ENCODE measurements around the gene MS4A7. TPM values are rescaled to one million over a fixed set of nuclear protein-coding genes. Genes with fewer than 3 reads are reported as not detected.

Gene MS4A7
- total and polyA plus RNA-seq, 10 donors = 41.8 to 652 (median 252) TPM

DNA sequence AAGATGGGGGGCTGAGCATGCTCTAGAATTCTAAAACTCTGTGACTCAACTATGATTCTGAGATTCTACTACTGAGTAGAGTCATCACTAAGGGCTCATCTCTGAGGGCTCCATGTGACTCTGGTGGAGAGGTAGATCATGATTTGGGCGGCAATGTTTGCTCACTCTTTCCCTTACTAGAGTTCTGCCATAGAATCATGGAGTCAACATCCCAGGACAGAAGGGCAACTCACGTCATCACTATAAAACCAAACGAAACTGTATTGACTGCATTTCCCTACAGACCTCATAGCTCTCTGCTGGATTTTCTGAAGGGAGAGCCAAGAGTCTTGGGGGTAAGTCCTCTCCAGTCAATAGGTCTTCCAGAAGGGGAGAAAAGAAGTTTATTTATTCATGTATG, 18.1 kb downstream of the MS4A7 start, which contains the start of gene MS4A14:
Gene MS4A14, plus strand, starts transcription at position 78 of the 400 bp plus-strand sequence. Its CDS starts 120 bp downstream, at position 198.
- Histone ChIP-seq H3K4me1 (peaks cover 0 to 31% (median 3%) of the 10 kb centered on the region in 6 donors), H3K36me3 (peaks cover 0 to 8% (median 0%) of the 10 kb centered on the region in 6 donors), H3K27ac (peak within 1 kb of the TSS in 5 of 8 donors; percentile 29 to 79 (median 69)), H3K9me3 (peaks cover 0 to 1% (median 0%) of the 10 kb centered on the region in 8 donors), H3K27me3 (replicated peaks in 1 of 7) (no peaks in the 10 kb centered on the region), H3K4me3 (no peak within 1 kb of the TSS)
- WGBS, 5 donors = 52 to 79% (median 64%) methylated on average over 3 of the region's 3 CpGs
- DNase-seq = no peak
- TF ChIP-seq POLR2A (IDR thresholded peaks at IDR 0.05) = no peak
- peak in 1 of 3 donors; percentile 5 for TF ChIP-seq POLR2AphosphoS5 (IDR thresholded peaks at IDR 0.05)
- intact Hi-C loops (cut with DNase I; ENCODE audit: low total_unique reads) = no loop called here

DNA sequence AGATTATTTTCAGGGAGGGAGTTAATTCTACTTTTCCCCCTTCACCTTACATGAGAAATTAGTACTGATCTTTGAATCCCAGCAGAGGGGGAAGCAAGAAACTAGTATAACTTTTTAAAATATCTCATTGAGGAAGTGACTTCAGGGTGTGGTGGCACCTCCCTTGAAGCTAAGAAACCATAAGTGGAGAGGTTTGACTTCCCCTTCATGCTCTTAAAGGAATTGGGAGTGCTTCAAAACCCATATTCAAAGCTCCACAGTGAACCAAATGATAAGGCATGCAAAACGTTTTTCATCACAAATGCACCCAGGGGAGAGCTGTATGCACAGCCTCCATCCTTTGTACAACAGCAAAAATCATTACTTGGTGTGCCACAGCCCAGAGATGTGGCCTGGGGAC, 18.5 kb downstream of the MS4A7 start:
- Histone ChIP-seq H3K4me1 (peaks cover 0 to 31% (median 3%) of the 10 kb centered on the region in 6 donors), H3K27ac (peak overlapping the region in 5 of 8 donors; percentile 29 to 79 (median 69)), H3K4me3 (no peak overlapping the region), H3K36me3 (peaks cover 0 to 8% (median 0%) of the 10 kb centered on the region in 6 donors), H3K9me3 (peaks cover 0 to 5% (median under 1%) of the 10 kb centered on the region in 8 donors), H3K27me3 (replicated peaks in 1 of 7) (no peaks in the 10 kb centered on the region)
- TF ChIP-seq, protein P1, sequence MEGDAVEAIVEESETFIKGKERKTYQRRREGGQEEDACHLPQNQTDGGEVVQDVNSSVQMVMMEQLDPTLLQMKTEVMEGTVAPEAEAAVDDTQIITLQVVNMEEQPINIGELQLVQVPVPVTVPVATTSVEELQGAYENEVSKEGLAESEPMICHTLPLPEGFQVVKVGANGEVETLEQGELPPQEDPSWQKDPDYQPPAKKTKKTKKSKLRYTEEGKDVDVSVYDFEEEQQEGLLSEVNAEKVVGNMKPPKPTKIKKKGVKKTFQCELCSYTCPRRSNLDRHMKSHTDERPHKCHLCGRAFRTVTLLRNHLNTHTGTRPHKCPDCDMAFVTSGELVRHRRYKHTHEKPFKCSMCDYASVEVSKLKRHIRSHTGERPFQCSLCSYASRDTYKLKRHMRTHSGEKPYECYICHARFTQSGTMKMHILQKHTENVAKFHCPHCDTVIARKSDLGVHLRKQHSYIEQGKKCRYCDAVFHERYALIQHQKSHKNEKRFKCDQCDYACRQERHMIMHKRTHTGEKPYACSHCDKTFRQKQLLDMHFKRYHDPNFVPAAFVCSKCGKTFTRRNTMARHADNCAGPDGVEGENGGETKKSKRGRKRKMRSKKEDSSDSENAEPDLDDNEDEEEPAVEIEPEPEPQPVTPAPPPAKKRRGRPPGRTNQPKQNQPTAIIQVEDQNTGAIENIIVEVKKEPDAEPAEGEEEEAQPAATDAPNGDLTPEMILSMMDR (IDR thresholded peaks at IDR 0.05 in 8 of 11, conservative IDR thresholded peaks at IDR 0.05 in 3 of 11) = no peak
- TF ChIP-seq POLR2A (IDR thresholded peaks at IDR 0.05) = peak in 1 of 3 donors; percentile 11
- peak in 1 of 3 donors; percentile 33 for TF ChIP-seq POLR2AphosphoS5 (IDR thresholded peaks at IDR 0.05)
- DNase-seq = no peak
- 0 to 8% (median 0%) methylated on average over 1 of the region's 1 CpG for WGBS, 5 donors
- intact Hi-C loops (cut with DNase I; ENCODE audit: low total_unique reads) = no loop called here

DNA sequence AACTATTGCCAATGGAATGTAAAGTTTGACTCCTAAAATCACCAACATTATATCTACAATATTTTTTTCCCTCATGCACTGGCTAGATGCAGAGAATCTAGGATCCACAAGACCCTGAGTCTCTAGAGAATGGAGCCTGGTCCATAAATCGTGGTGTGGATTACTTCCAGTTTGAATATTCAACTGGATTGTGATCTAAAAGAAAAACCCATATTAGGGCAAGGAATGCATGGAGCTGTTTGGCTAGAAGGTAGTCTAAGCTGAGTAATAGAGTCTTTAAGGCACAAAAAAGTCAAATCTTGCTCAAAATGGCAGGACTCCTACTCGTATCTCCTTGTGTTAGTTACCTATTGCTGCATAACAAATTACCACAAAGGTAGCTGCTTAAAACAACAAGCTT, 41.7 kb downstream of the MS4A7 start:
- 19 to 38% (median 35%) methylated on average over 2 of the region's 2 CpGs for WGBS, 5 donors
- no peak for DNase-seq
- no peak for TF ChIP-seq POLR2A (IDR thresholded peaks at IDR 0.05)
- TF ChIP-seq, protein P1 (IDR thresholded peaks at IDR 0.05 in 8 of 11, conservative IDR thresholded peaks at IDR 0.05 in 3 of 11) = no peak
- TF ChIP-seq POLR2AphosphoS5 (IDR thresholded peaks at IDR 0.05) = no peak
- no peaks in the 10 kb centered on the region for H3K27me3 ChIP-seq (replicated peaks in 1 of 7)
- H3K4me3 ChIP-seq = no peak overlapping the region
- peaks cover 0 to 14% (median 2%) of the 10 kb centered on the region in 8 donors for H3K9me3 ChIP-seq
- H3K36me3 ChIP-seq = peaks cover 0 to 9% (median 0%) of the 10 kb centered on the region in 6 donors
- H3K4me1 ChIP-seq = no peaks in the 10 kb centered on the region
- intact Hi-C loops (cut with DNase I; ENCODE audit: low total_unique reads) = no loop called here
- no peak overlapping the region for H3K27ac ChIP-seq

DNA sequence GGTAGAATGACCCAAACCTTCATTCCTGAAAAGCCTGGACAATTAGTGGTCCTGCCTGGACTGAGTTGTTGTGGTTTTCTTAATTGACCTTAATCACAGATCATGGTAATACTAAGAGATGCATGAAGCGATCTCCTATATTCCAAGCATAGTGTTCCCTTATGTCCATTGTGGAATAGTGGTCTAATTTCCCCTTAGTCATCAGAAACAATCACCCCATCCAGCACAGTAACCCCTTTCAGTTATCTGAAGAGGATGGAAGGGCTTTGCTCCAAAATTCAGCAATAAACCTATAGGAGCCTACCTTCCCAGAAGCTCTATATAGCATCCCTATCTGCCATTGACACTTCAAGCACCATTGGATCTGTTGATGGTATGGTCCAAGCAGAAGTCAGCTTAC, 44.3 kb downstream of the MS4A7 start:
- no peaks in the 10 kb centered on the region for H3K36me3 ChIP-seq
- H3K27ac ChIP-seq = no peak overlapping the region
- no peaks in the 10 kb centered on the region for H3K4me1 ChIP-seq
- no peaks in the 10 kb centered on the region for H3K27me3 ChIP-seq (replicated peaks in 1 of 7)
- intact Hi-C loops (cut with DNase I; ENCODE audit: low total_unique reads) = no loop called here
- TF ChIP-seq POLR2A (IDR thresholded peaks at IDR 0.05) (no peak), POLR2AphosphoS5 (IDR thresholded peaks at IDR 0.05) (no peak)
- TF ChIP-seq, protein P1 (IDR thresholded peaks at IDR 0.05 in 8 of 11, conservative IDR thresholded peaks at IDR 0.05 in 3 of 11) = no peak
- peaks cover 0 to 14% (median 2%) of the 10 kb centered on the region in 8 donors for H3K9me3 ChIP-seq
- no peak overlapping the region for H3K4me3 ChIP-seq
- DNase-seq = no peak
- WGBS, 5 donors = 43 to 94% (median 83%) methylated on average over 1 of the region's 1 CpG

All from spleen (tissue), 11 donors.